Tibial nerve (tissue), 4 donors: ENCODE data around the gene YIPF2. TPM values are rescaled to one million over a fixed set of nuclear protein-coding genes. Genes with fewer than 3 reads are reported as not detected.
A peak's percentile ranks its signal among the peaks of the same experiment; 100 is the strongest.
"Not testable (repeated sequence)": the region's sequence is repeated elsewhere in the genome, so short reads cannot be mapped to it uniquely, and the experiment has no call there.

ENCODE experiments used
- DNase-seq, 2 donors: peaks; one replicate each; pipeline ENCODE4 v3.0.0-alpha.2; 2019; ENCODE audit warnings: low spot score in 2 of 2
- H3K27ac ChIP-seq, 4 donors: fragments of 200-600 bp; sonication (generic) in 3 of 4; one replicate each; pipeline ENCODE4 v1.5.1; 2017 to 2019; ENCODE audit warnings: mild to moderate bottlenecking in 1 of 4
- H3K27me3 ChIP-seq, 2 donors: fragments of 200-600 bp; sonication (generic) in 1 of 2; one replicate each; pipeline versions ENCODE4 v1.5.1 to v1.6.0; 2017 to 2019
- H3K36me3 ChIP-seq, 3 donors: fragments of 200-600 bp; sonication (generic); one replicate each; pipeline ENCODE4 v1.5.1; 2018 to 2019
- H3K4me1 ChIP-seq, 4 donors: fragments of 200-600 bp; sonication (generic) in 3 of 4; one replicate each; pipeline ENCODE4 v1.5.1; 2017 to 2019
- H3K4me3 ChIP-seq, 4 donors: fragments of 200-600 bp; sonication (generic) in 3 of 4; one replicate each; pipeline ENCODE4 v1.5.1; 2017 to 2019; ENCODE audit warnings: mild to moderate bottlenecking in 1 of 4, moderate library complexity in 1 of 4
- H3K9me3 ChIP-seq, 4 donors: fragments of 200-600 bp; sonication (generic) in 3 of 4; one replicate each; pipeline ENCODE4 v1.5.1; 2017 to 2019
- CTCF ChIP-seq, 5 experiments: fragments of 200-600 bp in 3 of 5; fragments of 450-650 bp in 2 of 5; sonication (generic) in 3 of 5; IDR thresholded peaks; one replicate each; pipeline ENCODE4 v1.5.1; 2016 to 2019; ENCODE audit warnings: antibody characterized with exemption in 5 of 5, mild to moderate bottlenecking in 3 of 5, moderate library complexity in 2 of 5
- EP300 ChIP-seq, 2 donors: sonication (generic); formaldehyde crosslinking; IDR thresholded peaks; one replicate each; pipeline ENCODE4 v1.6.1; 2017; ENCODE audit warnings: antibody characterized with exemption in 2 of 2, mild to moderate bottlenecking in 1 of 2
- POLR2A ChIP-seq, 2 donors: fragments of 450-650 bp; IDR thresholded peaks; one replicate each; pipeline ENCODE4 v1.6.1; 2017; ENCODE audit warnings: antibody characterized with exemption in 2 of 2, mild to moderate bottlenecking in 2 of 2, moderate library complexity in 2 of 2
- WGBS, 2 donors: methylation state at CpG; one replicate each; pipeline ENCODE4 v1.1.5; 2018; 5-methylcytosine and 5-hydroxymethylcytosine counted together
- total RNA-seq, 4 donors: library from RNA; depleted of rRNA; stranded (reverse); fragments of >200 nt; gene quantifications; one replicate each; pipeline ENCODE4 v1.1.0, GENCODE V29; 2016

YIPF2 gene
- total RNA-seq, 4 donors from 2014 or later, result 50.0 to 69.3 (median 56.4) TPM

- no peaks in the 10 kb centered on the region for H3K36me3 ChIP-seq
- no peak overlapping the region for H3K4me3 ChIP-seq
- WGBS, 2 donors, result 94 to 96% methylated on average over 6 of the region's 6 CpGs
- no peaks in the 10 kb centered on the region for H3K27me3 ChIP-seq
- DNase-seq, result no peak
- no peak for TF ChIP-seq EP300 (IDR thresholded peaks at IDR 0.05)
- TF ChIP-seq CTCF (IDR thresholded peaks at IDR 0.05), result no peak
- H3K4me1 ChIP-seq, result no peaks in the 10 kb centered on the region
- no peak overlapping the region for H3K27ac ChIP-seq
- no peaks in the 10 kb centered on the region for H3K9me3 ChIP-seq
These were observed 24.4 kb upstream of the YIPF2 start for GRCh38 chr19:10952809-10953208.

- WGBS, 2 donors, result 75 to 81% methylated on average over 6 of the region's 6 CpGs
- Histone ChIP-seq H3K27ac (no peak overlapping the region), H3K36me3 (no peaks in the 10 kb centered on the region), H3K4me1 (peaks cover 0 to 4% (median 0%) of the 10 kb centered on the region in 4 donors), H3K27me3 (no peaks in the 10 kb centered on the region), H3K4me3 (no peak overlapping the region), H3K9me3 (no peaks in the 10 kb centered on the region)
- TF ChIP-seq CTCF (IDR thresholded peaks at IDR 0.05) (no peak), POLR2A (IDR thresholded peaks at IDR 0.05) (no peak), EP300 (IDR thresholded peaks at IDR 0.05) (no peak)
- no peak for DNase-seq
These were observed 18.7 kb upstream of the YIPF2 start for GRCh38 chr19:10946958-10947657.

DNA sequence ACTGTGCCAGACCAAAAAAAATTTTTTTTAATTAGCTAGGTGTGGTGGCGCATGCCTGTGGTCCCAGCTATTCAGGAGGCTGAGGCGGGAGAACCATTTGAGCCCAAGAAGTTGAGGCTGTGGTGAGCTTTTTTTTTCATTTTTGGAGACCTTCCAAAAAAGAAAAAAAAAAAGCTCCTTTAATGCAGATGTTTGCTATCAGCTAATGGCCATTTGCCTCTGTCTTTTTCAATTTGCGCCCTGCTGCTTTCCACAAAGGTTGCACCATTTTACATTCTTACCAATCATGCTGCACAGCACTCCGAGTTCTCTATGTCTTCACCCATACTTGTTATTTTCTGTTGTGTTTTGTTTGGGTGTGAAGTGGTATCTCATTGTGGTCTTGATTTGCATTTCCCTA, 16.8 kb upstream of the YIPF2 start:
- no peak for DNase-seq
- TF ChIP-seq POLR2A (IDR thresholded peaks at IDR 0.05) (no peak), EP300 (IDR thresholded peaks at IDR 0.05) (no peak), CTCF (IDR thresholded peaks at IDR 0.05) (no peak)
- Histone ChIP-seq H3K4me3 (no peak overlapping the region), H3K27ac (no peak overlapping the region), H3K4me1 (peaks cover 0 to 5% (median 0%) of the 10 kb centered on the region in 4 donors), H3K27me3 (no peaks in the 10 kb centered on the region), H3K36me3 (no peaks in the 10 kb centered on the region), H3K9me3 (no peaks in the 10 kb centered on the region)
- 90 to 97% methylated on average over 4 of the region's 4 CpGs for WGBS, 2 donors

- H3K9me3 ChIP-seq, H3K4me1 ChIP-seq, H3K4me3 ChIP-seq, H3K27me3 ChIP-seq, H3K36me3 ChIP-seq, DNase-seq, H3K27ac ChIP-seq: not testable (repeated sequence)
- WGBS, 2 donors, result 95% methylated on average over 4 of the region's 4 CpGs
These were observed 15.0 kb upstream of the YIPF2 start for GRCh38 chr19:10943412-10943811.

DNA sequence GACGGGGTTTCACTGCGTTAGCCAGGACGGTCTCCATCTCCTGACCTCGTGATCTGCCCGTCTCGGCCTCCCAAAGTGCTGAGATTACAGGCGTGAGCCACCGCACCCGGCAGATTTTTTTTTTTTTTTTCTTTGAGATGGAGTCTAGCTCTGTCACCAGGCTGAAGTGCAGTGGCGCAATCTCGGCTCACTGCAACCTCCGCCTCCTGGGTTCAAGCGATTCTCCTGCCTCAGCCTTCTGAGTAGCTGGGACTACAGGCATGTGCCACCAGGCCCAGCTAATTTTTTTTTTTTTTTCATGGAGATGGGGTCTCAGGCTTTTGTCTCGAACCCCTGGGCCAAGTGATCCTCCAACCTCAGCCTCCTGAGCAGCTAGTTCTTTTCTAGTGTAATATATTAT, 13.2 kb upstream of the YIPF2 start:
- 82 to 84% methylated on average over 14 of the region's 14 CpGs for WGBS, 2 donors
- DNase-seq, H3K4me1 ChIP-seq, H3K4me3 ChIP-seq, H3K9me3 ChIP-seq, H3K27me3 ChIP-seq, H3K27ac ChIP-seq, H3K36me3 ChIP-seq: not testable (repeated sequence)

DNA sequence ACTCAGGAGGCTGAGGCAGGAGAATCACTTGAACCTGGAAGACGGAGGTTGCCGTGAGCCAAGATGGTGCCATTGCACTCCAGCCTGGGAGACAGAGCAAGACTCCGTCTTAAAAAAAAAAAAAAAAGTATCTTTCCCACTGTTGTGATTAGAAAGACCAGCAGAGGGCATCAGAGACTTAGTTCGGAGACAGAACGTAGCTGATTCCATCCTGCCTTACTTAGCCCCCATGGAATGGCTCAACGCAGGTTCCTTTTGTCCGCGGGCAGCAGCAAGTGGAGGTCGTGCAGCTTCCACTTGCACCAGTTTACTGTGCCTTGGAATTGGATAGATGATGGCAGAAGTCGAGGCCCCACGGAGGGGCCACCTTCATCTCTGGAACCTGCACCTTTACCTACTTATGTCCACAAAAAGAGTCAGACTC, 8.2 kb upstream of the YIPF2 start:
- peaks cover 0 to 8% (median 2%) of the 10 kb centered on the region in 4 donors for H3K4me1 ChIP-seq
- no peaks in the 10 kb centered on the region for H3K9me3 ChIP-seq
- peaks cover 0 to 20% (median 0%) of the 10 kb centered on the region in 3 donors for H3K36me3 ChIP-seq
- no peak overlapping the region for H3K27ac ChIP-seq
- WGBS, 2 donors, result 2 to 6% methylated on average over 11 of the region's 11 CpGs
- H3K4me3 ChIP-seq, result no peak overlapping the region
- no peak for TF ChIP-seq EP300 (IDR thresholded peaks at IDR 0.05)
- peak; percentile 23 to 57 (median 50) for TF ChIP-seq CTCF (IDR thresholded peaks at IDR 0.05)
- no peaks in the 10 kb centered on the region for H3K27me3 ChIP-seq
- DNase-seq, result peak in 1 of 2 donors; percentile 66
